ENCODE measurements around the gene KLHDC10. TPM values are rescaled to one million over a fixed set of nuclear protein-coding genes. Genes with fewer than 3 reads are reported as not detected.

The KLHDC10 gene
- total RNA-seq, 1 experiment from 2014 or later = 21.6 TPM

- no TSS peak for BruUV-seq (replicated peaks)
- H3K4me3 ChIP-seq (ENCODE audit: low read length) = no peak overlapping the region
- no peaks in the 10 kb centered on the region for H3K9me3 ChIP-seq (ENCODE audit: low read length)
- H3K4me2 ChIP-seq (ENCODE audit: low read length) = no peak overlapping the region
- POLR2A ChIA-PET (ENCODE audit: unreplicated experiment) = no interaction called here
- intact Hi-C loops (cut with micrococcal nuclease) = no loop called here
- H3K4me1 ChIP-seq (ENCODE audit: insufficient read depth, low read length) = peaks cover 12% of the 10 kb centered on the region
- H2AFZ ChIP-seq (ENCODE audit: low read length) = no peak overlapping the region
- H3K36me3 ChIP-seq (ENCODE audit: low read depth, low read length) = no peaks in the 10 kb centered on the region; the same call in 1 of the 2 replicates
- no peak overlapping the region for H3K9ac ChIP-seq (ENCODE audit: low read length)
- TF ChIP-seq EZH2phosphoT487 (IDR thresholded peaks at IDR 0.05; ENCODE audit: borderline replicate concordance, low read length) (no peak), EZH2 (IDR thresholded peaks at IDR 0.05; ENCODE audit: low read length, unreplicated experiment) (no peak)
- TF ChIP-seq, protein P1, sequence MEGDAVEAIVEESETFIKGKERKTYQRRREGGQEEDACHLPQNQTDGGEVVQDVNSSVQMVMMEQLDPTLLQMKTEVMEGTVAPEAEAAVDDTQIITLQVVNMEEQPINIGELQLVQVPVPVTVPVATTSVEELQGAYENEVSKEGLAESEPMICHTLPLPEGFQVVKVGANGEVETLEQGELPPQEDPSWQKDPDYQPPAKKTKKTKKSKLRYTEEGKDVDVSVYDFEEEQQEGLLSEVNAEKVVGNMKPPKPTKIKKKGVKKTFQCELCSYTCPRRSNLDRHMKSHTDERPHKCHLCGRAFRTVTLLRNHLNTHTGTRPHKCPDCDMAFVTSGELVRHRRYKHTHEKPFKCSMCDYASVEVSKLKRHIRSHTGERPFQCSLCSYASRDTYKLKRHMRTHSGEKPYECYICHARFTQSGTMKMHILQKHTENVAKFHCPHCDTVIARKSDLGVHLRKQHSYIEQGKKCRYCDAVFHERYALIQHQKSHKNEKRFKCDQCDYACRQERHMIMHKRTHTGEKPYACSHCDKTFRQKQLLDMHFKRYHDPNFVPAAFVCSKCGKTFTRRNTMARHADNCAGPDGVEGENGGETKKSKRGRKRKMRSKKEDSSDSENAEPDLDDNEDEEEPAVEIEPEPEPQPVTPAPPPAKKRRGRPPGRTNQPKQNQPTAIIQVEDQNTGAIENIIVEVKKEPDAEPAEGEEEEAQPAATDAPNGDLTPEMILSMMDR (conservative IDR thresholded peaks at IDR 0.05; ENCODE audit: low read depth, low read length) = no peak
- H3K27ac ChIP-seq (ENCODE audit: low read length) = no peak overlapping the region
- H3K27me3 ChIP-seq (ENCODE audit: low read length) = no peaks in the 10 kb centered on the region
- H3F3A ChIP-seq (ENCODE audit: low read length, unreplicated experiment) = no peaks in the 10 kb centered on the region
- ATAC-seq (no peak), DNase-seq (no peak)
- H3K9me2 ChIP-seq (replicated peaks; ENCODE audit: low read length) = no peaks in the 10 kb centered on the region
- CTCF ChIA-PET = no interaction called here
- H3K79me2 ChIP-seq (ENCODE audit: low read length) = no peaks in the 10 kb centered on the region
- no peaks in the 10 kb centered on the region for H4K20me1 ChIP-seq (ENCODE audit: low read length)
Observed at GRCh38 chr7:130118294-130118693, 48.0 kb downstream of the KLHDC10 start.

- BruUV-seq (replicated peaks) = no TSS peak
- H3K27me3 ChIP-seq (ENCODE audit: low read length) = no peaks in the 10 kb centered on the region
- H3K4me2 ChIP-seq (ENCODE audit: low read length) = no peak overlapping the region
- TF ChIP-seq EZH2 (IDR thresholded peaks at IDR 0.05; ENCODE audit: low read length, unreplicated experiment) (no peak), EZH2phosphoT487 (IDR thresholded peaks at IDR 0.05; ENCODE audit: borderline replicate concordance, low read length) (no peak)
- TF ChIP-seq, protein P1 (conservative IDR thresholded peaks at IDR 0.05; ENCODE audit: low read depth, low read length) = no peak
- intact Hi-C loops (cut with micrococcal nuclease) = no loop called here
- CTCF ChIA-PET = no interaction called here
- H4K20me1 ChIP-seq (ENCODE audit: low read length) = no peaks in the 10 kb centered on the region
- no peak overlapping the region for H2AFZ ChIP-seq (ENCODE audit: low read length)
- H3K27ac ChIP-seq (ENCODE audit: low read length) = no peak overlapping the region
- H3F3A ChIP-seq (ENCODE audit: low read length, unreplicated experiment) = no peaks in the 10 kb centered on the region
- no peak for DNase-seq
- H3K9ac ChIP-seq (ENCODE audit: low read length) = no peak overlapping the region
- no peaks in the 10 kb centered on the region; the same call in 1 of the 2 replicates for H3K36me3 ChIP-seq (ENCODE audit: low read depth, low read length)
- H3K79me2 ChIP-seq (ENCODE audit: low read length) = no peaks in the 10 kb centered on the region
- H3K4me1 ChIP-seq (ENCODE audit: insufficient read depth, low read length) = peaks cover 12% of the 10 kb centered on the region
- H3K9me3 ChIP-seq (ENCODE audit: low read length) = no peaks in the 10 kb centered on the region
- no peak for ATAC-seq
- H3K4me3 ChIP-seq (ENCODE audit: low read length) = no peak overlapping the region
- POLR2A ChIA-PET (ENCODE audit: unreplicated experiment) = no interaction called here
- H3K9me2 ChIP-seq (replicated peaks; ENCODE audit: low read length) = no peaks in the 10 kb centered on the region
Observed at GRCh38 chr7:130118801-130119200, 48.5 kb downstream of the KLHDC10 start.

- TF ChIP-seq EZH2 (IDR thresholded peaks at IDR 0.05; ENCODE audit: low read length, unreplicated experiment) (no peak), EZH2phosphoT487 (IDR thresholded peaks at IDR 0.05; ENCODE audit: borderline replicate concordance, low read length) (no peak)
- TF ChIP-seq, protein P1 (conservative IDR thresholded peaks at IDR 0.05; ENCODE audit: low read depth, low read length) = no peak
- DNase-seq (no peak), ATAC-seq (no peak)
- BruUV-seq (replicated peaks) = no TSS peak
- H3K36me3 ChIP-seq (ENCODE audit: low read depth, low read length) = peaks cover 6% of the 10 kb centered on the region
- H3K27me3 ChIP-seq (ENCODE audit: low read length) = no peaks in the 10 kb centered on the region
- H3K9me3 ChIP-seq (ENCODE audit: low read length) = no peaks in the 10 kb centered on the region
- no peaks in the 10 kb centered on the region for H3K4me1 ChIP-seq (ENCODE audit: insufficient read depth, low read length)
- POLR2A ChIA-PET (ENCODE audit: unreplicated experiment) = no interaction called here
- no peaks in the 10 kb centered on the region for H3F3A ChIP-seq (ENCODE audit: low read length, unreplicated experiment)
- intact Hi-C loops (cut with micrococcal nuclease) = no loop called here
- H3K4me3 ChIP-seq (ENCODE audit: low read length) = no peak overlapping the region
- no peaks in the 10 kb centered on the region for H3K9me2 ChIP-seq (replicated peaks; ENCODE audit: low read length)
- CTCF ChIA-PET = no interaction called here
- H2AFZ ChIP-seq (ENCODE audit: low read length) = no peak overlapping the region
- H3K9ac ChIP-seq (ENCODE audit: low read length) = no peak overlapping the region
- no peak overlapping the region for H3K4me2 ChIP-seq (ENCODE audit: low read length)
- H3K27ac ChIP-seq (ENCODE audit: low read length) = no peak overlapping the region
- no peaks in the 10 kb centered on the region for H3K79me2 ChIP-seq (ENCODE audit: low read length)
- no peaks in the 10 kb centered on the region for H4K20me1 ChIP-seq (ENCODE audit: low read length)
Observed at GRCh38 chr7:130123501-130123900, 53.2 kb downstream of the KLHDC10 start.
